Left colon (tissue), 2 donors: ENCODE data around the gene ERP27. TPM values are rescaled to one million over a fixed set of nuclear protein-coding genes. Genes with fewer than 3 reads are reported as not detected.

ENCODE experiments used
- ATAC-seq: fragments of 200-7000 bp; cut with Tn5 transposase; one replicate; pipeline ENCODE4 v1.9.1; 2020; ENCODE audit warnings: mild to moderate bottlenecking, moderate library complexity
- DNase-seq, 2 donors: peaks; one replicate each; pipeline ENCODE4 v3.0.0-alpha.2; 2020
- intact Hi-C, 2 donors: fragments of 100-400 bp; cut with DNase I in 1 of 2; cut with micrococcal nuclease in 1 of 2; formaldehyde crosslinking; loops; one replicate each; pipeline versions ENCODE4 v1.11.2 to v1.14.0; 2022; cut with DNase I, micrococcal nuclease
- total RNA-seq, 2 donors: library from RNA; stranded (reverse); fragmentation: NEBNext Ultra II Directional; extraction: Animal tissue kit (Norgen Biotek cat#: 25700); gene quantifications; one replicate each; pipeline ENCODE4 v1.2.1, GENCODE V29; 2021
- donor health status: DM: no; HTN: no; CAD: no.
- donor health status: DM: yes; HTN: yes; CAD: no.

The ERP27 gene
- total RNA-seq, 2 donors from 2014 or later, result 1.0 to 3.3 TPM

- intact Hi-C loops, result no loop called here
- ATAC-seq (no peak), DNase-seq (no peak)
These were observed 7.8 kb upstream of the ERP27 start for GRCh38 chr12:14946162-14946561.

GRCh38 chr12:14942196-14942931 lies 4.0 kb upstream of the ERP27 start:
- no peak for DNase-seq
- intact Hi-C loops, result no loop called here
- no peak for ATAC-seq

GRCh38 chr12:14941369-14941768 lies 3.0 kb upstream of the ERP27 start:
- no peak for ATAC-seq
- DNase-seq, result no peak
- intact Hi-C loops, result no loop called here

GRCh38 chr12:14937689-14938088 lies 648 bp downstream of the ERP27 start:
- ATAC-seq, result no peak

GRCh38 chr12:14937014-14937413 lies 1.3 kb downstream of the ERP27 start:
- DNase-seq, result no peak
- intact Hi-C loops, result no loop called here
- no peak for ATAC-seq

More at GRCh38 chr12:14937689-14938088, 648 bp downstream of the ERP27 start:
- DNase-seq, result no peak
- intact Hi-C loops, result no loop called here

- intact Hi-C loops, result no loop called here
- no peak for DNase-seq
- ATAC-seq, result no peak
These were observed 2.0 kb downstream of the ERP27 start for GRCh38 chr12:14936224-14936861.

GRCh38 chr12:14935031-14935430 lies 3.3 kb downstream of the ERP27 start:
- no peak for DNase-seq
- peak; percentile 97 for ATAC-seq
- intact Hi-C loops, result no loop called here

GRCh38 chr12:14934511-14934910 lies 3.8 kb downstream of the ERP27 start:
- no peak for ATAC-seq
- no peak for DNase-seq
- intact Hi-C loops, result no loop called here

- DNase-seq (no peak), ATAC-seq (no peak)
- intact Hi-C loops, result no loop called here
These were observed 6.4 kb downstream of the ERP27 start for GRCh38 chr12:14931791-14932560.

- ATAC-seq, result no peak
- DNase-seq, result no peak
- intact Hi-C loops, result no loop called here
These were observed 7.0 kb downstream of the ERP27 start for GRCh38 chr12:14931359-14931758.

GRCh38 chr12:14930299-14930698 lies 8.0 kb downstream of the ERP27 start:
- ATAC-seq (no peak), DNase-seq (no peak)

GRCh38 chr12:14928931-14929330 lies 9.4 kb downstream of the ERP27 start:
- peak; percentile 62 for ATAC-seq
- no peak for DNase-seq
- intact Hi-C loops, result no loop called here

More at GRCh38 chr12:14930299-14930698, 8.0 kb downstream of the ERP27 start:
- intact Hi-C loops, result no loop called here

- ATAC-seq, result no peak
- intact Hi-C loops, result no loop called here
- no peak for DNase-seq
These were observed 11.1 kb downstream of the ERP27 start for GRCh38 chr12:14927267-14927666.

GRCh38 chr12:14924541-14924940 lies 13.8 kb downstream of the ERP27 start:
- intact Hi-C loops, result no loop called here
- no peak for DNase-seq

GRCh38 chr12:14923944-14924343 lies 14.4 kb downstream of the ERP27 start:
- DNase-seq (no peak), ATAC-seq (no peak)
- intact Hi-C loops, result no loop called here

More at GRCh38 chr12:14924541-14924940, 13.8 kb downstream of the ERP27 start:
- no peak for ATAC-seq

- DNase-seq (no peak), ATAC-seq (no peak)
- intact Hi-C loops, result no loop called here
These were observed 17.1 kb downstream of the ERP27 start for GRCh38 chr12:14921218-14921617.

- ATAC-seq (no peak), DNase-seq (no peak)
- intact Hi-C loops, result no loop called here
These were observed 17.7 kb downstream of the ERP27 start for GRCh38 chr12:14920475-14921126.

- intact Hi-C loops, result no loop called here
- no peak for ATAC-seq
- no peak for DNase-seq
These were observed 18.9 kb downstream of the ERP27 start for GRCh38 chr12:14919455-14919854.

GRCh38 chr12:14915736-14916135 lies 22.6 kb downstream of the ERP27 start:
- intact Hi-C loops, result no loop called here
- DNase-seq, result no peak

More at GRCh38 chr12:14915736-14916135, 22.6 kb downstream of the ERP27 start:
- no peak for ATAC-seq
